Upper lobe of right lung (tissue), 1 donor: ENCODE data around the gene RPL22. TPM values are rescaled to one million over a fixed set of nuclear protein-coding genes. Genes with fewer than 3 reads are reported as not detected.
"Not testable (repeated sequence)": the region's sequence is repeated elsewhere in the genome, so short reads cannot be mapped to it uniquely, and the experiment has no call there.

Source experiments
- ATAC-seq: fragments of 200-7000 bp; cut with Tn5 transposase; one replicate; pipeline ENCODE4 v1.9.1; 2020; ENCODE audit warnings: mild to moderate bottlenecking, moderate library complexity
- DNase-seq: peaks from one replicate; pipeline ENCODE4 v3.0.0-alpha.2; 2020
- H3K27ac ChIP-seq: fragments of 200-600 bp; one replicate; pipeline ENCODE4 v1.8.0; 2022
- H3K27me3 ChIP-seq: fragments of 200-600 bp; one replicate; pipeline ENCODE4 v1.8.0; 2022; ENCODE audit warnings: mild to moderate bottlenecking
- H3K36me3 ChIP-seq: fragments of 200-600 bp; one replicate; pipeline ENCODE4 v1.8.0; 2022
- H3K4me1 ChIP-seq: fragments of 200-600 bp; one replicate; pipeline ENCODE4 v1.8.0; 2022
- H3K4me3 ChIP-seq: fragments of 200-600 bp; one replicate; pipeline ENCODE4 v1.8.0; 2022; ENCODE audit warnings: mild to moderate bottlenecking
- H3K9me3 ChIP-seq: fragments of 200-600 bp; one replicate; pipeline ENCODE4 v1.8.0; 2022
- intact Hi-C: fragments of 100-400 bp; cut with DNase I; formaldehyde crosslinking; loops from one replicate; pipeline ENCODE4 v1.11.0; 2022
- total RNA-seq: library from RNA; stranded (reverse); fragmentation: NEBNext Ultra II Directional; extraction: Animal tissue kit (Norgen Biotek cat#: 25700); gene quantifications from one replicate; pipeline ENCODE4 v1.2.1, GENCODE V29; 2021
- TF ChIP-seq, protein P1 (sequence below): fragments of 200-600 bp; IDR thresholded peaks from one replicate; pipeline ENCODE4 v1.8.0; 2022; ENCODE audit warnings: antibody characterized with exemption
- donor health status: DM: no; HTN: yes; CAD: no; lungs with severe emphysema.

Gene RPL22
- total RNA-seq, 1 donor from 2014 or later: 308 TPM

DNA sequence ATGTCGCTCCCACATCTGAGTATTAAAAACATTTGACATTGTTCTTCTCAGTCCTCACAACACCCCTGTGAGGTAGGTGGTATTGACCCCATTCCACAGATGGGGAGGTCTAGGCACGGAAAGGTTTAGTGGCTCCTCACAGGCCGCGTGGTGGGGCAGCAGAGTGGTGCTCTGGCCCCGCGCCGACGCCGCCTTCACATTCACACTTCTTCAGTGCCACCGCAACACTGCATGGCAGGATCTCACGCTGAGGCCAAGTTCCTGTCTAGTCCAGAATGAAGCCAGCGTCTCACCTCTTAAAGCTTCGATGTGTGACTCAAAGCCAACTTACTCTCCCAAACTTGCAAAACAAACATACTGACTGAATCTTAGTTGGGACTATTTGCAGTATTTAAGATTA is 24.2 kb upstream of the RPL22 start:
- no peaks in the 10 kb centered on the region for H3K27me3 ChIP-seq
- peaks cover 56% of the 10 kb centered on the region for H3K36me3 ChIP-seq
- TF ChIP-seq, protein P1, sequence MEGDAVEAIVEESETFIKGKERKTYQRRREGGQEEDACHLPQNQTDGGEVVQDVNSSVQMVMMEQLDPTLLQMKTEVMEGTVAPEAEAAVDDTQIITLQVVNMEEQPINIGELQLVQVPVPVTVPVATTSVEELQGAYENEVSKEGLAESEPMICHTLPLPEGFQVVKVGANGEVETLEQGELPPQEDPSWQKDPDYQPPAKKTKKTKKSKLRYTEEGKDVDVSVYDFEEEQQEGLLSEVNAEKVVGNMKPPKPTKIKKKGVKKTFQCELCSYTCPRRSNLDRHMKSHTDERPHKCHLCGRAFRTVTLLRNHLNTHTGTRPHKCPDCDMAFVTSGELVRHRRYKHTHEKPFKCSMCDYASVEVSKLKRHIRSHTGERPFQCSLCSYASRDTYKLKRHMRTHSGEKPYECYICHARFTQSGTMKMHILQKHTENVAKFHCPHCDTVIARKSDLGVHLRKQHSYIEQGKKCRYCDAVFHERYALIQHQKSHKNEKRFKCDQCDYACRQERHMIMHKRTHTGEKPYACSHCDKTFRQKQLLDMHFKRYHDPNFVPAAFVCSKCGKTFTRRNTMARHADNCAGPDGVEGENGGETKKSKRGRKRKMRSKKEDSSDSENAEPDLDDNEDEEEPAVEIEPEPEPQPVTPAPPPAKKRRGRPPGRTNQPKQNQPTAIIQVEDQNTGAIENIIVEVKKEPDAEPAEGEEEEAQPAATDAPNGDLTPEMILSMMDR: no peak
- H3K27ac ChIP-seq: no peak overlapping the region
- no peaks in the 10 kb centered on the region for H3K4me1 ChIP-seq
- H3K9me3 ChIP-seq: no peaks in the 10 kb centered on the region
- intact Hi-C loops: no loop called here
- ATAC-seq: no peak
- no peak overlapping the region for H3K4me3 ChIP-seq
- DNase-seq: no peak

GRCh38 chr1:6222636-6223035 is 23.2 kb upstream of the RPL22 start:
- H3K36me3 ChIP-seq: peaks cover 47% of the 10 kb centered on the region
- DNase-seq: no peak
- TF ChIP-seq, protein P1: no peak
- H3K27me3 ChIP-seq: no peaks in the 10 kb centered on the region
- no peaks in the 10 kb centered on the region for H3K9me3 ChIP-seq
- H3K4me1 ChIP-seq: no peaks in the 10 kb centered on the region
- no peak overlapping the region for H3K27ac ChIP-seq
- intact Hi-C loops: no loop called here
- H3K4me3 ChIP-seq: no peak overlapping the region
- no peak for ATAC-seq

- no peak for DNase-seq
- TF ChIP-seq, protein P1: no peak
- peaks cover 34% of the 10 kb centered on the region for H3K36me3 ChIP-seq
- H3K27ac ChIP-seq: no peak overlapping the region
- no peaks in the 10 kb centered on the region for H3K9me3 ChIP-seq
- H3K4me1 ChIP-seq: no peaks in the 10 kb centered on the region
- intact Hi-C loops: no loop called here
- no peak overlapping the region for H3K4me3 ChIP-seq
- no peaks in the 10 kb centered on the region for H3K27me3 ChIP-seq
- no peak for ATAC-seq
These were observed 21.9 kb upstream of the RPL22 start for GRCh38 chr1:6221210-6221784.

GRCh38 chr1:6220236-6220635 is 20.8 kb upstream of the RPL22 start:
- DNase-seq: no peak
- no peaks in the 10 kb centered on the region for H3K27me3 ChIP-seq
- TF ChIP-seq, protein P1: no peak
- H3K36me3 ChIP-seq: peaks cover 25% of the 10 kb centered on the region
- no peaks in the 10 kb centered on the region for H3K9me3 ChIP-seq
- ATAC-seq: peak; percentile 57
- H3K4me1 ChIP-seq: no peaks in the 10 kb centered on the region
- H3K27ac ChIP-seq: no peak overlapping the region
- intact Hi-C loops: no loop called here
- no peak overlapping the region for H3K4me3 ChIP-seq

DNA sequence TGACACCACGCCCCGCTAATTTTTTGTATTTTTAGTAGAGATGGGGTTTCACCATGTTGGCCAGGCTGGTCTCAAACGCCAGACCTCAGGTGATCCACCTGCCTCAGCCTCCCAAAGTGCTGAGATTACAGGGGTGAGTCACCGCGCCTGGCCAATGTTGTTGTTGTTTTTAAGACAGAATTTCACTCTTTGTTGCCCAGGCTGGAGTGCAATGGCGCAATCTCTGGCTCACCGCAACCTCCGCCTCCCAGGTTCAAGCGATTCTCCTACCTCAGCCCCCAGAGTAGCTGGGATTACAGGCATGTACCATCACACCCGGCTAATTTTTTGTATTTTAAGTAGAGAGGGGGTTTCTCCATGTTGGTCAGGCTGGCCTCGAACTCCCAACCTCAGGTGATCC is 20.2 kb upstream of the RPL22 start:
- H3K27ac ChIP-seq, H3K27me3 ChIP-seq, H3K9me3 ChIP-seq, H3K4me3 ChIP-seq, ATAC-seq, DNase-seq, intact Hi-C loops, H3K4me1 ChIP-seq: not testable (repeated sequence)
- H3K36me3 ChIP-seq: peaks cover 19% of the 10 kb centered on the region

DNA sequence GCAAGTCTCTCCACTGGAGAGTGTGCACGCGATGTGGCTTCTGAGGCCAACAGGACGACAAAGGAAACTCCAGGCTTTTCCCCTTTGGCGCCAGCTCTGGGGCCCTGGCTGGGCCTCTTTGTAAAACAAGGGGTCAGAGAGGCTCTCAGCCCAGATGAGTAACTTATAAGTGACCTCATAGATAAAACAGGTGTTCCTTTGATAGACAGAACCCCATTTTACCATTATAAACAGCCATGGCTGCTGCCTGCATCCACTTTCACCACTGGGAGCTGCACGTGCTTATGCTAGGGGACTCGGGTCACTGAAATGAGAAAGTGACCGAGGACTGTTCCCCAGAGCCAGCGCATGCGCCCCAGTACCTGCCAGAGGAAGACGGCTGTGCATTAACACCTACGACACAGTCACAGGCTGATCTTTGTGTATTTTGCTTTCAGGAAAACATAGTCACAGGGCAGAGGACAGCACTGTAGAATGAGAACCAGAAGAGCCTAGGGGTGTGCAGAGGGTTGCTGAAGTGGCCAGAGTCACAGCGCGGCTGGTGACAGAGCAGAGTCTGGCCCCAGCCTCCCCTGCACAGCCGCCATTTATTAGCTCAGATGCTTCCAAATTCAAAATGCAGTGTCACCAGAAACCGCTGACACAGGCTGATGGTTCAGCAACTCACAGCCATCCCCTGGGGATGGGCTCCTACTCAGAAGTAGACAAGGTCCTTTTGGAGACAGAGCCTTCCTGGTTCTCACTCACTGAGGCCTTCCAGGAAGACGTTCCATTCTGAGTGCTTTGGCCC is 19.2 kb upstream of the RPL22 start:
- peaks cover 8% of the 10 kb centered on the region for H3K36me3 ChIP-seq
- intact Hi-C loops: no loop called here
- no peak overlapping the region for H3K27ac ChIP-seq
- H3K4me1 ChIP-seq: no peaks in the 10 kb centered on the region
- TF ChIP-seq, protein P1: no peak
- H3K9me3 ChIP-seq: no peaks in the 10 kb centered on the region
- DNase-seq: no peak
- peak; percentile 25 for ATAC-seq
- no peaks in the 10 kb centered on the region for H3K27me3 ChIP-seq
- no peak overlapping the region for H3K4me3 ChIP-seq
